Iris pigment epithelial cell (primary cell): ENCODE results near the gene SNU13.
A peak's percentile ranks its signal among the peaks of the same experiment; 100 is the strongest.
"Not testable (repeated sequence)": the region's sequence is repeated elsewhere in the genome, so short reads cannot be mapped to it uniquely, and the experiment has no call there.

Source experiments
- DNase-seq: peaks from one replicate; pipeline ENCODE4 v3.0.0-alpha.2; 2011; ENCODE audit warnings: low read depth

Gene SNU13

GRCh38 chr22:41688365-41689211 lies at the start of gene SNU13:
Gene SNU13 (minus strand): TSS chr22:41688867. CDS start chr22:41688796, 71 bp downstream.
- peak; percentile 92 for DNase-seq

- not testable (repeated sequence) for DNase-seq
These were observed 44.6 kb upstream of the SNU13 start for GRCh38 chr22:41733241-41733640.

- no peak for DNase-seq
These were observed 43.6 kb upstream of the SNU13 start for GRCh38 chr22:41732096-41732772.

GRCh38 chr22:41731609-41732008 lies 42.9 kb upstream of the SNU13 start:
- DNase-seq = no peak

GRCh38 chr22:41725510-41726110 lies 36.9 kb upstream of the SNU13 start:
- peak; percentile 11 for DNase-seq

- peak; percentile 21 for DNase-seq
These were observed 33.8 kb upstream of the SNU13 start for GRCh38 chr22:41722496-41722895.

- DNase-seq = no peak
These were observed 24.3 kb upstream of the SNU13 start for GRCh38 chr22:41713004-41713403.

GRCh38 chr22:41709341-41709740 lies 20.7 kb upstream of the SNU13 start:
- no peak for DNase-seq

- no peak for DNase-seq
These were observed 14.1 kb upstream of the SNU13 start for GRCh38 chr22:41702763-41703162.

GRCh38 chr22:41700108-41700364 lies 11.4 kb upstream of the SNU13 start:
- no peak for DNase-seq

GRCh38 chr22:41699264-41700107 lies 10.8 kb upstream of the SNU13 start, which contains the start of gene MEI1:
Gene MEI1 (plus strand): TSS chr22:41699503. CDS start chr22:41699539, 36 bp downstream.
- peak; percentile 51 for DNase-seq

- DNase-seq = peak; percentile 82
These were observed 8.6 kb upstream of the SNU13 start for GRCh38 chr22:41697126-41697775.

GRCh38 chr22:41696703-41697102 lies 8.0 kb upstream of the SNU13 start:
- no peak for DNase-seq

- DNase-seq = no peak
These were observed 6.5 kb upstream of the SNU13 start for GRCh38 chr22:41695211-41695610.

GRCh38 chr22:41690476-41690875 lies 1.8 kb upstream of the SNU13 start:
- DNase-seq = no peak

GRCh38 chr22:41687901-41688364 lies 734 bp downstream of the SNU13 start:
- peak; percentile 33 for DNase-seq

- not testable (repeated sequence) for DNase-seq
These were observed 1.8 kb downstream of the SNU13 start for GRCh38 chr22:41686890-41687289.

- no peak for DNase-seq
These were observed 4.5 kb downstream of the SNU13 start for GRCh38 chr22:41684194-41684593.

GRCh38 chr22:41683616-41684015 lies 5.1 kb downstream of the SNU13 start:
- no peak for DNase-seq

- no peak for DNase-seq
These were observed 5.6 kb downstream of the SNU13 start for GRCh38 chr22:41683052-41683451.

GRCh38 chr22:41682033-41682807 lies 6.4 kb downstream of the SNU13 start:
- DNase-seq = peak; percentile 88
